DOHH2 (cell line): ENCODE measurements around the gene MDN1.

Source experiments
- H3F3A ChIP-seq: fragments of 200-600 bp; sonication (generic), shearing (Covaris generic); 2 replicates; pipeline ENCODE4 v1.6.0; 2016; ENCODE audit warnings: antibody characterized with exemption, mild to moderate bottlenecking; ENCODE audit not compliant: control insufficient read depth, insufficient read depth
- H3K27ac ChIP-seq: fragments of 200-600 bp; sonication (generic); 2 replicates; pipeline ENCODE4 v1.5.1; 2014; ENCODE audit warnings: low read depth, mild to moderate bottlenecking, low read length, moderate library complexity
- H3K27me3 ChIP-seq: fragments of 200-600 bp; sonication (generic); 2 replicates; pipeline ENCODE4 v1.6.1; 2014; ENCODE audit warnings: mild to moderate bottlenecking, low read length, mixed read lengths; ENCODE audit not compliant: control insufficient read depth
- H3K36me3 ChIP-seq: fragments of 200-600 bp; sonication (generic); 2 replicates; pipeline ENCODE4 v1.6.1; 2014; ENCODE audit warnings: mild to moderate bottlenecking, low read length, moderate library complexity, mixed read lengths; ENCODE audit not compliant: control insufficient read depth
- H3K4me1 ChIP-seq: fragments of 200-600 bp; sonication (generic); 2 replicates; pipeline ENCODE4 v1.6.1; 2014; ENCODE audit warnings: mild to moderate bottlenecking, low read length, mixed read lengths; ENCODE audit not compliant: control insufficient read depth
- H3K4me2 ChIP-seq: fragments of 200-600 bp; sonication (generic); 2 replicates; pipeline ENCODE4 v1.6.0; 2014; ENCODE audit warnings: mild to moderate bottlenecking, low read length, moderate library complexity
- H3K4me3 ChIP-seq: fragments of 200-600 bp; sonication (generic); 2 replicates; pipeline ENCODE4 v1.5.1; 2014; ENCODE audit warnings: mild to moderate bottlenecking, low read length, mixed read lengths
- H3K79me2 ChIP-seq: fragments of 200-600 bp; sonication (generic); 2 replicates; pipeline ENCODE4 v1.6.1; 2014; ENCODE audit warnings: mild to moderate bottlenecking, low read length, mixed read lengths; ENCODE audit not compliant: control insufficient read depth
- H3K9me2 ChIP-seq: fragments of 200-600 bp; sonication (generic); replicated peaks from 2 replicates; pipeline ENCODE4 v1.6.1; 2014; ENCODE audit warnings: mild to moderate bottlenecking, low read length, mixed read lengths; ENCODE audit not compliant: control insufficient read depth
- H3K9me3 ChIP-seq: fragments of 200-600 bp; sonication (generic); 2 replicates; pipeline ENCODE4 v1.6.1; 2014; ENCODE audit warnings: antibody characterized with exemption, low read length, mixed read lengths; ENCODE audit not compliant: control insufficient read depth, insufficient read depth
- H4K20me1 ChIP-seq: fragments of 200-600 bp; sonication (generic); 2 replicates; pipeline ENCODE4 v1.6.0; 2014; ENCODE audit warnings: low read depth, mild to moderate bottlenecking, antibody characterized with exemption, low read length, moderate library complexity; ENCODE audit not compliant: control insufficient read depth, insufficient read depth
- CTCF ChIP-seq: fragments of 200-600 bp; sonication (generic); IDR thresholded peaks from one replicate; pipeline ENCODE4 v1.5.1; 2014; ENCODE audit warnings: antibody characterized with exemption, mild to moderate bottlenecking, low read depth, low read length; ENCODE audit not compliant: poor library complexity, severe bottlenecking
- EZH2phosphoT487 ChIP-seq: fragments of 200-600 bp; sonication (generic); IDR thresholded peaks from 2 replicates; pipeline ENCODE4 v1.6.1; 2017; ENCODE audit warnings: borderline replicate concordance, mild to moderate bottlenecking, antibody characterized with exemption, low read length, moderate library complexity, mixed read lengths

MDN1 gene

GRCh38 chr6:89843070-89843469 is 23.5 kb upstream of the MDN1 start:
- no peaks in the 10 kb centered on the region for H3F3A ChIP-seq
- no peak overlapping the region for H3K27ac ChIP-seq
- H3K36me3 ChIP-seq, result peaks cover 47% of the 10 kb centered on the region
- TF ChIP-seq CTCF (no peak), EZH2phosphoT487 (no peak)
- no peak overlapping the region for H3K4me3 ChIP-seq
- H3K79me2 ChIP-seq, result peaks cover 87% of the 10 kb centered on the region
- H3K4me2 ChIP-seq, result no peak overlapping the region
- no peaks in the 10 kb centered on the region for H3K27me3 ChIP-seq
- H4K20me1 ChIP-seq, result no peaks in the 10 kb centered on the region; the same call in 1 of the 2 replicates
- H3K9me2 ChIP-seq, result no peaks in the 10 kb centered on the region
- peaks cover 2% of the 10 kb centered on the region; the same call in 1 of the 2 replicates for H3K4me1 ChIP-seq
- H3K9me3 ChIP-seq, result no peaks in the 10 kb centered on the region

- TF ChIP-seq CTCF, result no peak
- TF ChIP-seq EZH2phosphoT487, result no peak
- H3K9me2 ChIP-seq, result no peaks in the 10 kb centered on the region
- H3K27me3 ChIP-seq, result no peaks in the 10 kb centered on the region
- no peak overlapping the region for H3K27ac ChIP-seq
- H3K9me3 ChIP-seq, result no peaks in the 10 kb centered on the region
- no peaks in the 10 kb centered on the region for H3F3A ChIP-seq
- H3K79me2 ChIP-seq, result peaks cover 93% of the 10 kb centered on the region
- no peak overlapping the region for H3K4me2 ChIP-seq
- H3K4me3 ChIP-seq, result no peak overlapping the region
- no peaks in the 10 kb centered on the region; the same call in 1 of the 2 replicates for H4K20me1 ChIP-seq
- peaks cover 51% of the 10 kb centered on the region for H3K36me3 ChIP-seq
- peaks cover 2% of the 10 kb centered on the region; the same call in 1 of the 2 replicates for H3K4me1 ChIP-seq
Observed at GRCh38 chr6:89842228-89842627, 22.6 kb upstream of the MDN1 start.

- Histone ChIP-seq H3K27me3 (no peaks in the 10 kb centered on the region), H3K9me2 (no peaks in the 10 kb centered on the region), H3K9me3 (no peaks in the 10 kb centered on the region), H3K4me3 (no peak overlapping the region), H3K27ac (no peak overlapping the region), H3K4me1 (peaks cover 19% of the 10 kb centered on the region), H4K20me1 (no peaks in the 10 kb centered on the region; the same call in 1 of the 2 replicates), H3F3A (no peaks in the 10 kb centered on the region), H3K36me3 (peaks cover 56% of the 10 kb centered on the region), H3K4me2 (no peak overlapping the region), H3K79me2 (peaks cover 98% of the 10 kb centered on the region)
- TF ChIP-seq CTCF (no peak), EZH2phosphoT487 (no peak)
Observed at GRCh38 chr6:89840538-89840937, 20.9 kb upstream of the MDN1 start.
